ENCODE data around the gene THOC7. TPM values are rescaled to one million over a fixed set of nuclear protein-coding genes. Genes with fewer than 3 reads are reported as not detected.
A peak's percentile ranks its signal among the peaks of the same experiment; 100 is the strongest.

The THOC7 gene
- polyA plus RNA-seq, 1 donor from 2014 or later, result 78.3 TPM

GRCh38 chr3:63878394-63879060 is 14.9 kb upstream of the THOC7 start:
- Histone ChIP-seq H2AFZ (ENCODE audit: low read depth, low read length) (no peak overlapping the region), H3F3A (ENCODE audit: insufficient read depth, low read length, poor library complexity, severe bottlenecking) (no peaks in the 10 kb centered on the region), H3K36me3 (ENCODE audit: insufficient read depth, low read length) (no peaks in the 10 kb centered on the region), H3K9me2 (ENCODE audit: insufficient read depth, low read length) (no peaks in the 10 kb centered on the region), H3K9ac (ENCODE audit: low read length) (no peak overlapping the region), H3K79me2 (replicated peaks; ENCODE audit: insufficient read depth, low read length) (peaks cover 6% of the 10 kb centered on the region), H4K20me1 (ENCODE audit: insufficient read depth) (no peaks in the 10 kb centered on the region), H3K4me2 (ENCODE audit: low read length) (no peak overlapping the region), H3K9me3 (ENCODE audit: low read length) (no peaks in the 10 kb centered on the region), H3K27ac (ENCODE audit: low read length) (no peak overlapping the region), H3K27me3 (ENCODE audit: insufficient read depth, low read depth, low read length) (no peaks in the 10 kb centered on the region), H3K4me3 (ENCODE audit: low read length) (peak overlapping the region; percentile 12)
- TF ChIP-seq, protein P1, sequence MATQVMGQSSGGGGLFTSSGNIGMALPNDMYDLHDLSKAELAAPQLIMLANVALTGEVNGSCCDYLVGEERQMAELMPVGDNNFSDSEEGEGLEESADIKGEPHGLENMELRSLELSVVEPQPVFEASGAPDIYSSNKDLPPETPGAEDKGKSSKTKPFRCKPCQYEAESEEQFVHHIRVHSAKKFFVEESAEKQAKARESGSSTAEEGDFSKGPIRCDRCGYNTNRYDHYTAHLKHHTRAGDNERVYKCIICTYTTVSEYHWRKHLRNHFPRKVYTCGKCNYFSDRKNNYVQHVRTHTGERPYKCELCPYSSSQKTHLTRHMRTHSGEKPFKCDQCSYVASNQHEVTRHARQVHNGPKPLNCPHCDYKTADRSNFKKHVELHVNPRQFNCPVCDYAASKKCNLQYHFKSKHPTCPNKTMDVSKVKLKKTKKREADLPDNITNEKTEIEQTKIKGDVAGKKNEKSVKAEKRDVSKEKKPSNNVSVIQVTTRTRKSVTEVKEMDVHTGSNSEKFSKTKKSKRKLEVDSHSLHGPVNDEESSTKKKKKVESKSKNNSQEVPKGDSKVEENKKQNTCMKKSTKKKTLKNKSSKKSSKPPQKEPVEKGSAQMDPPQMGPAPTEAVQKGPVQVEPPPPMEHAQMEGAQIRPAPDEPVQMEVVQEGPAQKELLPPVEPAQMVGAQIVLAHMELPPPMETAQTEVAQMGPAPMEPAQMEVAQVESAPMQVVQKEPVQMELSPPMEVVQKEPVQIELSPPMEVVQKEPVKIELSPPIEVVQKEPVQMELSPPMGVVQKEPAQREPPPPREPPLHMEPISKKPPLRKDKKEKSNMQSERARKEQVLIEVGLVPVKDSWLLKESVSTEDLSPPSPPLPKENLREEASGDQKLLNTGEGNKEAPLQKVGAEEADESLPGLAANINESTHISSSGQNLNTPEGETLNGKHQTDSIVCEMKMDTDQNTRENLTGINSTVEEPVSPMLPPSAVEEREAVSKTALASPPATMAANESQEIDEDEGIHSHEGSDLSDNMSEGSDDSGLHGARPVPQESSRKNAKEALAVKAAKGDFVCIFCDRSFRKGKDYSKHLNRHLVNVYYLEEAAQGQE (IDR thresholded peaks at IDR 0.05; ENCODE audit: borderline replicate concordance), result no peak
- TF ChIP-seq EZH2 (IDR thresholded peaks at IDR 0.05; ENCODE audit: borderline replicate concordance, insufficient read depth, low read length, poor library complexity, severe bottlenecking), result no peak

DNA sequence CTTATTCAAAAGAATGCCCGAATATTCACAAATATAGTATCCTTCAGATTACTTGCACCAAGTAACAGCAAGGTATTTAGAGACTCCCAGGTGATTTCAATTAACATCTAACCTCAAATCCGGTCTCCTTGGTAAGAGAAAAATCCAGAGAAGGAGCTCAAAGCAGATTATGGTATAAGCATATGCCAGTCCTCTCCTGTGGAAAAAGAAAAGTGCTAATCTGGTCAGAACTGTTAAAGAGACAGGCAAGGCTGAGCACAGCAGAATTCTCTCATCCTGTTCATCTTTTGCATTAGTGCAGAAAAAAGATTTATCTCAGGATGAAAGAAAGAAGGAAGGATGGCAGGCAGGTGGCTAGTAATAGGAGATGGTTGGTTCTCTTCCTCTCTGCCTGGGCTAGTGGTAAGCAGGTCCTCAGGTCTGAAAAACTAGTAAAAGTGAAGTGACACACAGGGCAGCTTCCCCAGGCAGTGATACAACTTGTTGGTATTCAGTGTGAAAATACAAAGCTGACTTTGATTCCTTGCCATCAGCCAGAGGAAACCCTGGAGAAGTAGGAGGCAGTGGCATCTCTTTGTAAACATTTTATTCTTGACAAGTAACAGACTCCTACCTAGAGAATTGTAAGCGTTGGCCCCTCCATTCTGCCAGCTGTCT is 14.3 kb upstream of the THOC7 start:
- Histone ChIP-seq H3F3A (ENCODE audit: insufficient read depth, low read length, poor library complexity, severe bottlenecking) (no peaks in the 10 kb centered on the region), H3K4me3 (ENCODE audit: low read length) (peak overlapping the region; percentile 12), H4K20me1 (ENCODE audit: insufficient read depth) (no peaks in the 10 kb centered on the region), H3K4me2 (ENCODE audit: low read length) (no peak overlapping the region), H3K9me3 (ENCODE audit: low read length) (no peaks in the 10 kb centered on the region), H3K9me2 (ENCODE audit: insufficient read depth, low read length) (no peaks in the 10 kb centered on the region), H3K27ac (ENCODE audit: low read length) (no peak overlapping the region), H3K79me2 (replicated peaks; ENCODE audit: insufficient read depth, low read length) (peaks cover 12% of the 10 kb centered on the region), H2AFZ (ENCODE audit: low read depth, low read length) (no peak overlapping the region), H3K36me3 (ENCODE audit: insufficient read depth, low read length) (no peaks in the 10 kb centered on the region), H3K9ac (ENCODE audit: low read length) (no peak overlapping the region), H3K27me3 (ENCODE audit: insufficient read depth, low read depth, low read length) (no peaks in the 10 kb centered on the region)
- TF ChIP-seq MXI1 (conservative IDR thresholded peaks at IDR 0.05; ENCODE audit: poor library complexity, severe bottlenecking), result no peak
- no peak for TF ChIP-seq EP300 (conservative IDR thresholded peaks at IDR 0.05; ENCODE audit: poor library complexity, severe bottlenecking)
- TF ChIP-seq, protein P2, sequence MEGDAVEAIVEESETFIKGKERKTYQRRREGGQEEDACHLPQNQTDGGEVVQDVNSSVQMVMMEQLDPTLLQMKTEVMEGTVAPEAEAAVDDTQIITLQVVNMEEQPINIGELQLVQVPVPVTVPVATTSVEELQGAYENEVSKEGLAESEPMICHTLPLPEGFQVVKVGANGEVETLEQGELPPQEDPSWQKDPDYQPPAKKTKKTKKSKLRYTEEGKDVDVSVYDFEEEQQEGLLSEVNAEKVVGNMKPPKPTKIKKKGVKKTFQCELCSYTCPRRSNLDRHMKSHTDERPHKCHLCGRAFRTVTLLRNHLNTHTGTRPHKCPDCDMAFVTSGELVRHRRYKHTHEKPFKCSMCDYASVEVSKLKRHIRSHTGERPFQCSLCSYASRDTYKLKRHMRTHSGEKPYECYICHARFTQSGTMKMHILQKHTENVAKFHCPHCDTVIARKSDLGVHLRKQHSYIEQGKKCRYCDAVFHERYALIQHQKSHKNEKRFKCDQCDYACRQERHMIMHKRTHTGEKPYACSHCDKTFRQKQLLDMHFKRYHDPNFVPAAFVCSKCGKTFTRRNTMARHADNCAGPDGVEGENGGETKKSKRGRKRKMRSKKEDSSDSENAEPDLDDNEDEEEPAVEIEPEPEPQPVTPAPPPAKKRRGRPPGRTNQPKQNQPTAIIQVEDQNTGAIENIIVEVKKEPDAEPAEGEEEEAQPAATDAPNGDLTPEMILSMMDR (IDR thresholded peaks at IDR 0.05; ENCODE audit: poor library complexity, severe bottlenecking), result no peak
- TF ChIP-seq SMC3 (conservative IDR thresholded peaks at IDR 0.05; ENCODE audit: poor library complexity), result no peak
- no peak for TF ChIP-seq EZH2 (IDR thresholded peaks at IDR 0.05; ENCODE audit: borderline replicate concordance, insufficient read depth, low read length, poor library complexity, severe bottlenecking)
- TF ChIP-seq RAD21 (conservative IDR thresholded peaks at IDR 0.05), result no peak
- TF ChIP-seq TAF1 (IDR thresholded peaks at IDR 0.05; ENCODE audit: low read depth), result no peak
- TF ChIP-seq, protein P1 (IDR thresholded peaks at IDR 0.05; ENCODE audit: borderline replicate concordance), result no peak
- no peak for TF ChIP-seq POLR2AphosphoS5 (IDR thresholded peaks at IDR 0.05)

All from neural cell (in vitro differentiated cells).